Right atrium auricular region (tissue), 2 donors: Measurements from ENCODE around the gene ISL1. TPM values are rescaled to one million over a fixed set of nuclear protein-coding genes. Genes with fewer than 3 reads are reported as not detected.

Experiments
- DNase-seq: peaks from one replicate; pipeline ENCODE4 v3.0.0-alpha.2; 2019; ENCODE audit warnings: low spot score
- H3K27ac ChIP-seq, 2 donors: fragments of 200-600 bp; sonication (generic); 1 replicate in 1 of 2; 2 replicates in 1 of 2; pipeline ENCODE4 v1.5.1; 2016 to 2019
- H3K27me3 ChIP-seq, 2 donors: fragments of 200-600 bp; sonication (generic); one replicate each; pipeline versions ENCODE4 v1.5.1 to v1.6.0; 2017 to 2019
- H3K36me3 ChIP-seq: fragments of 200-600 bp; sonication (generic); one replicate; pipeline ENCODE4 v1.5.1; 2016
- H3K4me1 ChIP-seq, 2 donors: fragments of 200-600 bp; sonication (generic); one replicate each; pipeline versions ENCODE4 v1.5.1 to v1.6.0; 2017 to 2019
- H3K4me3 ChIP-seq, 2 donors: fragments of 200-600 bp; sonication (generic); 1 replicate in 1 of 2; 2 replicates in 1 of 2; pipeline ENCODE4 v1.5.1; 2017 to 2019; ENCODE audit warnings: mild to moderate bottlenecking in 1 of 2, moderate library complexity in 1 of 2
- H3K9me3 ChIP-seq, 2 donors: fragments of 200-600 bp; sonication (generic); one replicate each; pipeline ENCODE4 v1.5.1; 2019
- CTCF ChIP-seq, 2 donors: fragments of 200-600 bp; sonication (generic); IDR thresholded peaks; one replicate each; pipeline ENCODE4 v1.5.1; 2019; ENCODE audit warnings: antibody characterized with exemption in 2 of 2
- total RNA-seq, 2 donors: library from RNA; depleted of rRNA; stranded (reverse); fragments of >200 nt; gene quantifications; one replicate each; pipeline ENCODE4 v1.1.0, GENCODE V29; 2016

The ISL1 gene
- total RNA-seq, 2 donors from 2014 or later: not detected

DNA sequence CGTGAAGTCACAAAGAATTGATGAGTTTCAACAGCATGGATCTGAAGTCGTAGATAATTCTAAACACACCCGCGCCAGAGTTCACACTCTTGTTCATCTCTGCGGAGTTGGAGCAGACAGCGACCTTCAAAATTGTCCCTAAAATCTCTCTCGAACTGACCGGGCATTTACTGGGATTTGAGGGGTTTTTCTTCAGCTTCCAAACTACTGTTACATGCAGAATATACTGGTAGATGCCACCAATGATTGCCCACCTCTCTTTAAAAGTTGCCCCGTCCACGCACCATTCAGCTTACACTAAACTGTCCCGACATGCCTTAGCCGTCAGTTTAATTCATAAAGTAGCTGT is 5.2 kb upstream of the ISL1 start:
- Histone ChIP-seq H3K27ac (no peak overlapping the region), H3K27me3 (peaks cover 6 to 28% of the 10 kb centered on the region in 2 donors)

DNA sequence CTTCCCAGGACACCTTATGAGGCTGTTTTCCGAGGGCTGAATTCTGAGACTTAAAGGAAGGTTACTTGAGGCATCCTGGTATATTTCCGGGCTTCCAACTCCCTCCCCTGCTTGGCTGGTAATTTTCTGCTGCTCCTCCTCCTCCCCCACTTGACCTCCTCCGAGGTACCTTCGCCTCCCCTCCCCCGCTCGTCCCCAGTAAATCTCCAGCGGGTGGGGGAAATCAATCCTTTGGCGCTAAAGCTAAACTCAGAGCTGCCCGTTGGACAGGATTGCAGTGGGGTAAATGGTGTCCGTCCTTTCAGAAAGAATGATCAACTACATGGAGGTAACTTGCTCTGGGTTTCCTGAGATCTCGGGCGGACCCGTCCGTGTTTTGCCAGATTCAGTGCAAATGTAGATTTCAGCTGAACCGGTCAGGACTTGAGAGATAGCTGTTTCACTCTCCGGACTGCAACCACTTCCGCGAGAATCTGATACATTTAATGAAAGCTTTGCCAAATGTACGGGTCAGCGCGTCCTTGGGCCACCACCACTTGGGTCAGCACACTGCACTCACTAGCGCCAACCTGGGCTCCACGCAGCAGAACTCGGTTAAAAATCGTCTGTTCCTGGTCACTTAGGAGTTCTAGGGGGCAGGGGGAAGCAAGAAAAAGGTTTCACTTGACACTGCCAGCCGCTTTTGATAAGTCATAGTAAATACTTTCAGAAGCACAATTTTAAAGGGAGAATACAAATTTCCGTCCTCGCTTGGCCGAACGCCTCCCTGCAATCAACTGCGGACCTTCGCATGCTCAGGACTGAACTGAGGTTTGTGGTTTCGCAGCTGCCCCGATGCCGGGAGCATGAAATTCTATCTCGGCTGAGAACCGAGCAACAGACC is 4.6 kb upstream of the ISL1 start:
- Histone ChIP-seq H3K4me3 (no peak overlapping the region), H3K27me3 (peaks cover 6 to 28% of the 10 kb centered on the region in 2 donors), H3K36me3 (no peaks in the 10 kb centered on the region), H3K9me3 (no peaks in the 10 kb centered on the region), H3K27ac (no peak overlapping the region), H3K4me1 (peaks cover 0 to 23% of the 10 kb centered on the region in 2 donors)
- DNase-seq: no peak
- no peak for TF ChIP-seq CTCF (IDR thresholded peaks at IDR 0.05)

More for the DNA sequence above, 5.2 kb upstream of the ISL1 start:
- Histone ChIP-seq H3K4me3 (no peak overlapping the region), H3K36me3 (no peaks in the 10 kb centered on the region), H3K4me1 (peaks cover 0 to 17% of the 10 kb centered on the region in 2 donors), H3K9me3 (no peaks in the 10 kb centered on the region)
- DNase-seq: no peak
- no peak for TF ChIP-seq CTCF (IDR thresholded peaks at IDR 0.05)

GRCh38 chr5:51379331-51379700 is 3.9 kb upstream of the ISL1 start:
- H3K9me3 ChIP-seq: no peaks in the 10 kb centered on the region
- no peak overlapping the region for H3K27ac ChIP-seq
- no peak for DNase-seq
- TF ChIP-seq CTCF (IDR thresholded peaks at IDR 0.05): no peak
- peaks cover 6 to 28% of the 10 kb centered on the region in 2 donors for H3K27me3 ChIP-seq
- no peaks in the 10 kb centered on the region for H3K36me3 ChIP-seq
- H3K4me3 ChIP-seq: no peak overlapping the region
- H3K4me1 ChIP-seq: peaks cover 0 to 24% of the 10 kb centered on the region in 2 donors

GRCh38 chr5:51380603-51381207 is 2.5 kb upstream of the ISL1 start:
- no peaks in the 10 kb centered on the region for H3K9me3 ChIP-seq
- peaks cover 9 to 35% of the 10 kb centered on the region in 2 donors for H3K27me3 ChIP-seq
- H3K4me3 ChIP-seq: no peak overlapping the region
- no peak for DNase-seq
- TF ChIP-seq CTCF (IDR thresholded peaks at IDR 0.05): no peak
- H3K27ac ChIP-seq: no peak overlapping the region
- H3K4me1 ChIP-seq: peaks cover 0 to 24% of the 10 kb centered on the region in 2 donors
- no peaks in the 10 kb centered on the region for H3K36me3 ChIP-seq

DNA sequence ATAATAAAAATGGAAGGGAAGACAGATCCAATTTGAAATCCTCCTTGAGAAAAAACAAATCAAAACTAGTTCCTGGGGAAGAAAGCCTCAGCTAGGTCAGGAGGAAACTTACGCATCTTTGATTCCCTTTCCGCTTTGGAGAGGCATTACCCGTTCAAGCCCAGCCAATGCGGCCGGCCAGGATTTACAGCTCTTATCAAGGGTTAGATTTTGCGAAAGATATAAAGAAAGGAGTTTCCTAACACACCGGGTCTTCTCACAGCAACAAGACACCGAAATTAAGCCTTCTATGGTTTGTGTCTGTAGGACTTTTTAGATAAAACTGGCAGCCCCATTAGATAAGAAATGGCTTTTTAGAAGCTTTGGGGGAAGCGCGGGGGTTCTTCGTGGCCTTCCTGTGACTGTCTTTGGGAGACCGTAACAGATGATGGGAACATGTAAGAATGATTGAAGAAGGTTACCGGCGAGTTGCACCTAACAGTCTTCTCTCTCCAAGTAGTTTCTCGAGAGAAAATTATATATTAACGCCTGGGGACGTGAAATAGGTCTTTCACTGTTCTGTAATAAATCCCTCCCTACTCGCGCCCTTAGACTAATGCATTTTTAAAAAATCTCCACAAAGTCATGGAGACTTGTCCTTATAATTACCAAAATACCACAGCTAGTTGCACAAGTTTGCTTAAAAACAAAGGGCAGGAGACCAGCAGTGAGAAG is 1.3 kb upstream of the ISL1 start:
- H3K27me3 ChIP-seq: peaks cover 9 to 33% of the 10 kb centered on the region in 2 donors
- no peak overlapping the region for H3K4me3 ChIP-seq
- no peaks in the 10 kb centered on the region for H3K9me3 ChIP-seq
- DNase-seq: no peak
- H3K4me1 ChIP-seq: peaks cover 0 to 24% of the 10 kb centered on the region in 2 donors
- H3K36me3 ChIP-seq: no peaks in the 10 kb centered on the region
- no peak overlapping the region for H3K27ac ChIP-seq
- no peak for TF ChIP-seq CTCF (IDR thresholded peaks at IDR 0.05)
